ENCODE data around the gene ANKRD62.

The ANKRD62 gene

DNA sequence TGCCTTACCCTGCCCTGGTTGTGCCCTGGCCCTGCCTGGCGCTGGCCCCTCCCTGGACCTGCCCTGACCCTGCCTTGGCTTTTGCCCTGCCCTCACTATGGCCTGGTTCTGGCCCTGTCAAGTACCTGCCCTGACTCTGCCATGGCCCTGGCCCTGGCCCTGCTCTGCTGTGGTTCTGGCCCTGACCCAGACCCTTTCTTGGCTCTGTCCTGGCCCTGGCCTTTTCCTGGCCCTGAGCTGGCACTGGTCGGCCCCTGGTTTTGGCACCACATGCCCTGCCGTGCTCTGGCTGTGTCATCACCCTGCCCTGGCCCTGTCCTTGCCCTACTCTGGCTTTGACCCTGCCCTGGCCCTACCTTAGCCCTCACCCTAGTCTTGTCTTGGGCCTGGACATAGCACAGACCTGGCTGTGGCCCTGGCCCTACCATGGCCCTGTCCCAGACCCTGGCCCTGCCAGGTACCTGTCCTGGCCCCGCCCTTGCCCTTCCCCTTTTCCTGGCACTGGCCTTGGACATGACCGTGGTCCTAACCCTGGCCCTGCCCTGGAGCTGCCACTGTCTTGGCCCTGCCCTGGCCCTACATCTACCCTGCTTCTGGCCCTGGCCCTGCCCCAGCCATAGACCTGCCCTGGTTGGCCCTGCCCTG, 4.8 kb upstream of the ANKRD62 start:
- H4K20me1 ChIP-seq: no peaks in the 10 kb centered on the region
- H3K4me3 ChIP-seq: no peak overlapping the region
- no peak overlapping the region for H3K4me2 ChIP-seq
- no peaks in the 10 kb centered on the region for H3K27me3 ChIP-seq
- no peaks in the 10 kb centered on the region for H3K4me1 ChIP-seq
- no peak for TF ChIP-seq Cebpa-rat (IDR thresholded peaks at IDR 0.05)
- no peak overlapping the region for H3K9ac ChIP-seq
- no peaks in the 10 kb centered on the region for H3K36me3 ChIP-seq
- no peak overlapping the region for H3K27ac ChIP-seq
- peaks cover 0 to 12% (median 0%) of the 10 kb centered on the region in 11 experiments; a peak in 4 of 22 replicates for H3K9me3 ChIP-seq (replicated peaks in 1 of 11)

- no peak overlapping the region for H3K4me2 ChIP-seq
- H3K9ac ChIP-seq: no peak overlapping the region
- no peak overlapping the region for H3K27ac ChIP-seq
- H3K36me3 ChIP-seq: no peaks in the 10 kb centered on the region
- peaks cover 0 to 14% (median 0%) of the 10 kb centered on the region in 11 experiments; a peak in 4 of 22 replicates for H3K9me3 ChIP-seq (replicated peaks in 1 of 11)
- TF ChIP-seq Cebpa-rat (IDR thresholded peaks at IDR 0.05): no peak
- no peaks in the 10 kb centered on the region for H3K4me1 ChIP-seq
- no peaks in the 10 kb centered on the region for H3K27me3 ChIP-seq
- no peak overlapping the region for H3K4me3 ChIP-seq
- no peaks in the 10 kb centered on the region for H4K20me1 ChIP-seq
Observed at GRCh38 chr18:12091538-12092141, 2.0 kb upstream of the ANKRD62 start.

DNA sequence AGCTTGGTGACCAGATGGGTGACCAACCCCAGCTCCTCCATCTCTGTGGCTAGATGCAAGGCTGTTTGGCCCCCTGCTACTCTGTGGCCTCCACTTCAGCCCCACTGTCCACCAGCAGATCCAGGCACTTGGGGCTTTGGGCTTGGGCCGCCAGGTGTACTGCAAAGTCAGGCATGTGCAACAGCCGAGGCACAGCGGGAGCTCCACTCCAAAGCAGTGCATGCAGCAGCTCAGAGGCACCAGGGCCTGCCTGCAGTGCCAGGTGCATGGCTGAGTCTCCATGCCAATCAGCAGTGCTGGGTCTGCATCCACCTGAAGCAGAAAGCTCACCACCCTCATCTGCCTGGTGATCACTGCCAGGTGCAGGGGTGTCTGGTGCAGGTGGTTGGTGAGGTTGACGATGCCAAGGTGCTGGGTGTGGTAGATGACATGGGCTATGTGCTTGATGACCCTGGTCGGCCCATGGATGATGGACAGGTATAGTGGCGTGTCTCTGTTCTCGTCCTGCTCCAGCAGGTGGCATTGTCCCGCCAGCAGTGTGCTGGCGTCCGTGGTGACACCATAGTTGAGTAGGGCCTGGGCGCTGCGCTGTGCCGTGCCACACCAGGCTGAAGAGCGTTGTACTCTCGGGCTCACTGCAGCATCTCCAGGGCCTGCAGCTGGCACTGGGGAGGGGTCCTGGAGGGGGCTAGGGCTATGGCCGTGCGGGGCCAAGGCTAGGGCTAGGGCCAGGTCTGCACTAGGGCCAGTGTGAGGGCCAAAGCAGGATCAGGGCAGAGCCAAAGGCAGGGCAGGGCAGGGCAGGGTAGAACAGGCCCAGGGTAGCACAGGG, 1.0 kb upstream of the ANKRD62 start:
- Histone ChIP-seq H3K36me3 (no peaks in the 10 kb centered on the region), H3K4me2 (no peak overlapping the region), H3K9me3 (replicated peaks in 1 of 11) (peaks cover 0 to 14% (median 0%) of the 10 kb centered on the region in 11 experiments; a peak in 4 of 22 replicates), H4K20me1 (no peaks in the 10 kb centered on the region), H3K4me3 (no peak overlapping the region), H3K27ac (no peak overlapping the region), H3K27me3 (no peaks in the 10 kb centered on the region), H3K4me1 (no peaks in the 10 kb centered on the region), H3K9ac (no peak overlapping the region)
- TF ChIP-seq Cebpa-rat (IDR thresholded peaks at IDR 0.05): no peak

GRCh38 chr18:12098374-12098773, 4.7 kb downstream of the ANKRD62 start:
- no peaks in the 10 kb centered on the region for H3K27me3 ChIP-seq
- H3K4me1 ChIP-seq: no peaks in the 10 kb centered on the region
- TF ChIP-seq Cebpa-rat (IDR thresholded peaks at IDR 0.05): no peak
- H3K27ac ChIP-seq: no peak overlapping the region
- no peak overlapping the region for H3K9ac ChIP-seq
- H3K4me3 ChIP-seq: no peak overlapping the region
- H3K36me3 ChIP-seq: no peaks in the 10 kb centered on the region
- no peak overlapping the region for H3K4me2 ChIP-seq
- no peaks in the 10 kb centered on the region for H4K20me1 ChIP-seq
- H3K9me3 ChIP-seq (replicated peaks in 1 of 11): peaks cover 0 to 5% (median 0%) of the 10 kb centered on the region in 11 experiments; a peak in 1 of 22 replicates

DNA sequence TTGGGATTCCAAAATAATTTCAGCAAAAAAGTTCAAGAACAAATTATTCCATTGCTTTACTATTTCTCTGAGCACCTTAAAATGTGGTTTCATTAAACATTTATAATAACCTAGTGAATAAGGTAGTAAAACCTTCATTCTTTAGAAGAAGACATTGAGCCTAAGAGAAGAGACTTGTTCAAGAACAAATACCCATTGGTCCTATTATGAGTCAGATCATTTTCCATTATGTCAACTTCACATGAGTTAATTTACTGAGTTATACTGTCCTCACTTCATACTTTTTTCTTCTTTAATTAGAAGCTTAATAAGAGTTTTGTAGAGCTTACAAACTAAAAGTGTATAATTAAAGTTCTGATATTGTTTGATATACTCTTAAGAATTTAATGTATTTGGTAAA, 5.5 kb downstream of the ANKRD62 start:
- no peak overlapping the region for H3K4me2 ChIP-seq
- no peak overlapping the region for H3K4me3 ChIP-seq
- H3K36me3 ChIP-seq: no peaks in the 10 kb centered on the region
- no peak overlapping the region for H3K9ac ChIP-seq
- no peaks in the 10 kb centered on the region for H4K20me1 ChIP-seq
- H3K27me3 ChIP-seq: no peaks in the 10 kb centered on the region
- H3K9me3 ChIP-seq (replicated peaks in 1 of 11): no peaks in the 10 kb centered on the region
- H3K27ac ChIP-seq: no peak overlapping the region
- TF ChIP-seq Cebpa-rat (IDR thresholded peaks at IDR 0.05): no peak
- H3K4me1 ChIP-seq: no peaks in the 10 kb centered on the region

DNA sequence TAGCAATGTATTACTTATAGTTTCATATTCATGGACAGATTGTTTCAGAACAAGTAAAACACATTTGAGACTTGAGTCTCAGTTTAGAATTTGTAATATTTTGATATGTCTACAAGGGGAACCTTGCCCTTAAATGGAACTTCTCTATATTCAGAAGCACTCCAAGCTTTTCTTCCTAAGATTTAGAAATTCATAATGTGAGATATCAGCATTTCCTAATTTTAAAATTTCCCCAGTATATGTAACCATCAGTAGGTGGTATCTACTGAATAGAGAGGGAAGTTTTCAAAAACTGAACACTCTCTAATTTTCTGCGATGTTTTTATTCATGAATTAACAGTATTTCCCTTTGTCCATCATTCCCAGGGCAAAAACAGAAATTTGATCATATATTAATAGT, 7.6 kb downstream of the ANKRD62 start:
- H3K27ac ChIP-seq: no peak overlapping the region

GRCh38 chr18:12102136-12102842, 8.6 kb downstream of the ANKRD62 start:
- Histone ChIP-seq H4K20me1 (no peaks in the 10 kb centered on the region), H3K4me2 (no peak overlapping the region), H3K27me3 (no peaks in the 10 kb centered on the region), H3K4me3 (no peak overlapping the region), H3K9ac (no peak overlapping the region), H3K4me1 (peaks cover 0 to 15% (median 0%) of the 10 kb centered on the region in 10 experiments; a peak in 5 of 20 replicates), H3K27ac (no peak overlapping the region), H3K36me3 (no peaks in the 10 kb centered on the region), H3K9me3 (replicated peaks in 1 of 11) (no peaks in the 10 kb centered on the region)
- no peak for TF ChIP-seq Cebpa-rat (IDR thresholded peaks at IDR 0.05)

More for the DNA sequence above, 7.6 kb downstream of the ANKRD62 start:
- Histone ChIP-seq H3K36me3 (no peaks in the 10 kb centered on the region), H4K20me1 (no peaks in the 10 kb centered on the region), H3K4me1 (peaks cover 0 to 6% (median 0%) of the 10 kb centered on the region in 10 experiments; a peak in 5 of 20 replicates), H3K9ac (no peak overlapping the region), H3K4me3 (no peak overlapping the region), H3K9me3 (replicated peaks in 1 of 11) (no peaks in the 10 kb centered on the region), H3K27me3 (no peaks in the 10 kb centered on the region), H3K4me2 (no peak overlapping the region)
- no peak for TF ChIP-seq Cebpa-rat (IDR thresholded peaks at IDR 0.05)

GRCh38 chr18:12106471-12106870, 12.8 kb downstream of the ANKRD62 start:
- no peaks in the 10 kb centered on the region for H3K36me3 ChIP-seq
- H3K27ac ChIP-seq: peak overlapping the region in 3 of 11 experiments; percentile 4 to 78 (median 53); a peak in 5 of 22 replicates
- no peak overlapping the region for H3K4me3 ChIP-seq
- peaks cover 0 to 16% (median 0%) of the 10 kb centered on the region in 10 experiments; a peak in 5 of 20 replicates for H3K4me1 ChIP-seq
- peak overlapping the region in 1 of 11 experiments; percentile 38; a peak in 1 of 22 replicates for H3K9ac ChIP-seq
- H3K4me2 ChIP-seq: peak overlapping the region in 3 of 11 experiments; percentile 38 to 73 (median 51); a peak in 5 of 22 replicates
- TF ChIP-seq Cebpa-rat (IDR thresholded peaks at IDR 0.05): no peak
- H3K27me3 ChIP-seq: no peaks in the 10 kb centered on the region
- peaks cover 0 to 14% (median 7%) of the 10 kb centered on the region in 11 experiments; a peak in 11 of 22 replicates for H3K9me3 ChIP-seq (replicated peaks in 1 of 11)
- H4K20me1 ChIP-seq: no peaks in the 10 kb centered on the region
